WERI-Rb-1 (cell line): ENCODE results near the gene PLCXD1.
"Not testable (repeated sequence)": the region's sequence is repeated elsewhere in the genome, so short reads cannot be mapped to it uniquely, and the experiment has no call there.

Experiments
- DNase-seq: peaks from one replicate; pipeline ENCODE4 v3.0.0-alpha.2; 2020
- H3K27ac ChIP-seq: fragments of 250-450 bp; sonication (Bioruptor Pico); 2 replicates; pipeline ENCODE4 v1.5.1; 2020; ENCODE audit warnings: mild to moderate bottlenecking, moderate library complexity
- H3K27me3 ChIP-seq: fragments of 250-450 bp; sonication (Bioruptor Pico); 2 replicates; pipeline ENCODE4 v1.5.1; 2021; ENCODE audit warnings: mild to moderate bottlenecking, low read depth, moderate library complexity; ENCODE audit not compliant: insufficient read depth, severe bottlenecking
- H3K36me3 ChIP-seq: fragments of 250-450 bp; sonication (Bioruptor Pico); 2 replicates; pipeline ENCODE4 v1.5.1; 2020; ENCODE audit warnings: mild to moderate bottlenecking, moderate library complexity
- H3K4me3 ChIP-seq: 2 replicates; pipeline ENCODE4 v1.5.1; 2011; ENCODE audit warnings: low read depth, mild to moderate bottlenecking, control low read depth, low read length
- H3K9me3 ChIP-seq: fragments of 250-450 bp; sonication (Bioruptor Pico); 2 replicates; pipeline ENCODE4 v1.5.1; 2021; ENCODE audit warnings: mild to moderate bottlenecking, moderate library complexity; ENCODE audit not compliant: severe bottlenecking
- TF ChIP-seq, protein P1 (sequence below): IDR thresholded peaks from 2 replicates; pipeline ENCODE4 v1.5.1; 2011; ENCODE audit warnings: low read depth, mild to moderate bottlenecking, control low read depth, inconsistent platforms, low read length

PLCXD1 gene

DNA sequence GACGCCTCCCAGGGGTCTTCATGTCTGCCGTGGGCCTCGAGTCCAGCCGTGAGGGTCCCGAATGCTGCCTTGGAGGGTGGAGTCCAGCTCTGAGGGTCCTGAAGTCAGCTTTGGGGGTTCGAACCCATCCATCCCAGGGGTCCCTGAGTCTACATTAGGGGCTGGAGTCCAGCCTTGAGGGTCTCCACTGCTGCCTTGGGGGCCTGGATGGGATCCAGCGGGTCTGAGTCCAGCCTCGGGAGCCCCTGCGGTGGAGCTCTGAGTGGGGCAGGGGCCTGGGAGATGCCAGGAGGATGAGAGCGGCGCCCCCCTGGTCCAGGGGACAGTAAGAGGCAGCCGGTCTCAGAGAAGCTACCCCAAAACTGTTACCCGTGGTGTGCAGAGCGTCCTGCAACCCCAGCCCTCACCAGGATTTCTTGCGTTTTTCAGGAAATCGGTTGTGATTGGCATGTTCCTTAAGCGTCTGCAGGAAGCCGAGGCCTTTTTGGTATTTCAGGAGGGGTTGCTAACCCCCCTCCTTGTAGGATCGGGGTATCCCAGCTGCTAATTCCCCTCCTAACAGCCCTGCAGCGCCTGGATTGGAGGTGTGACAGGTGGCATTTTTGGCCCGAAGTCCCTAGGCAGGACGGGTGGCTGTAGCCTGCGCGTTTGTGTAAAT is 39.1 kb downstream of the PLCXD1 start:
- H3K9me3 ChIP-seq: no peaks in the 10 kb centered on the region
- no peak overlapping the region for H3K27ac ChIP-seq
- H3K4me3 ChIP-seq: peak overlapping the region; percentile 94
- TF ChIP-seq, protein P1, sequence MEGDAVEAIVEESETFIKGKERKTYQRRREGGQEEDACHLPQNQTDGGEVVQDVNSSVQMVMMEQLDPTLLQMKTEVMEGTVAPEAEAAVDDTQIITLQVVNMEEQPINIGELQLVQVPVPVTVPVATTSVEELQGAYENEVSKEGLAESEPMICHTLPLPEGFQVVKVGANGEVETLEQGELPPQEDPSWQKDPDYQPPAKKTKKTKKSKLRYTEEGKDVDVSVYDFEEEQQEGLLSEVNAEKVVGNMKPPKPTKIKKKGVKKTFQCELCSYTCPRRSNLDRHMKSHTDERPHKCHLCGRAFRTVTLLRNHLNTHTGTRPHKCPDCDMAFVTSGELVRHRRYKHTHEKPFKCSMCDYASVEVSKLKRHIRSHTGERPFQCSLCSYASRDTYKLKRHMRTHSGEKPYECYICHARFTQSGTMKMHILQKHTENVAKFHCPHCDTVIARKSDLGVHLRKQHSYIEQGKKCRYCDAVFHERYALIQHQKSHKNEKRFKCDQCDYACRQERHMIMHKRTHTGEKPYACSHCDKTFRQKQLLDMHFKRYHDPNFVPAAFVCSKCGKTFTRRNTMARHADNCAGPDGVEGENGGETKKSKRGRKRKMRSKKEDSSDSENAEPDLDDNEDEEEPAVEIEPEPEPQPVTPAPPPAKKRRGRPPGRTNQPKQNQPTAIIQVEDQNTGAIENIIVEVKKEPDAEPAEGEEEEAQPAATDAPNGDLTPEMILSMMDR: no peak
- peak; percentile 13 for DNase-seq
- H3K36me3 ChIP-seq: peaks cover 9% of the 10 kb centered on the region
- no peaks in the 10 kb centered on the region for H3K27me3 ChIP-seq

DNA sequence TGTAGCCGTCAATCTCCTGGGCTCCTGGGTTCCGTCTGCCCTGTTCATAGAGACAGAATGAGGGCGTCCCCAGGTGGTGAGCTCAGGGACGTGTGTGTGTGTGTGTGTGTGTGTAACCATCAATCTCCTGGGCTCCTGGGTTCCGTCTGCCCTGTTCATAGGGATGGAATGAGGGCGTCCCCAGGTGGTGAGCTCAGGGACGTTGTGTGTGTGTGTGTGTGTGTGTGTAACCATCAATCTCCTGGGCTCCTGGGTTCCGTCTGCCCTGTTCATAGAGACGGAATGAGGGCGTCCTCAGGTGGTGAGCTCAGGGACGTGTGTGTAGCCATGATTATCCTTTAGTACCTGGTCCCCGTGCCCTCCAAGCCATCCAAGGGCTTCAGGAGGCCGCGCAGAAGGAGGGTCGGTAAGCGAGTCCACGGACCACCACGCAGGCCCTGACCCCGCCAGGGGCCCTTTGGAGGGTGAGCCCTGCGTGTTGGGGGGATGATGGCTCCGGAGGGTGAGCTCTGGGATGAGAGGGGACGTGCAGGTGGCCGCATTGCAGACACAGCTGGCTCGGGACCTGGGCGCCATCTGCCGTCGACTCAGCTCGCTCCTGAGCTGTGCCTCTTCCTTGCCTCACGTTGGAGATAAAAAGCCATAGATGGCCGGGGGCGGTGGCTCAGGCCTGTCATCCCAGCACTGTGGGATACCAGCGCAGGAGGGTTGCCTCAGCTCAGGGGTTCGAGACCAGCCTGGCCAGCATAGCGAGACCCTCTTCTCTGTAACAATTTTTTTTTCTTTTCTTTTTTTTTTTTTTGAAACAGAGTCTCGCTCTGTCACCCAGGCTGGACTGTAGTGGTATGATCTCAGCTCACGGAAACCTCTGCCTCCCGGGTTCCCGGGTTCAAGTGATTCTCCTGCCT is 42.8 kb downstream of the PLCXD1 start:
- TF ChIP-seq, protein P1: peak; percentile 84
- Histone ChIP-seq H3K27ac (peak overlapping the region; percentile 40), H3K27me3 (no peaks in the 10 kb centered on the region), H3K9me3 (no peaks in the 10 kb centered on the region), H3K36me3 (no peaks in the 10 kb centered on the region), H3K4me3 (peak overlapping the region; percentile 34)
- peak; percentile 91 for DNase-seq

DNA sequence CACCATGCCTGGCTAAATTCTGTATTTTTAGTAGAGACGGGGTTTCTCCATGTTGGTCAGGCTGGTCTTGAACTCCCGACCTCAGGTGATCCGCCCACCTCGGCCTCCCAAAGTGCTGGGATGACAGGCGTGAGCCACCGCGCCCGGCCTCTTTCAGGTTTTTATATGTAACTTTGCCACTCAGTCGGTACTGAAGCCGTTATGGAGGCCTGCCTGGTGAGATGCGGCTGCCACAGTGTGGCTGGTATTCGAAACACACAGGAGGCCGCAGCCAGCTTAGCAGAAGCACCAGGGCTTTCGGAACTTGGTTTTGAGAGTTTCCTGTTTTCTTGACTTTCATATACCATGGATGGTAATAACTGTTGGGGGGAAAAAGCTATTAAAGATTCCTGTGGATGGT is 43.5 kb downstream of the PLCXD1 start:
- H3K36me3 ChIP-seq, H3K27ac ChIP-seq, H3K27me3 ChIP-seq, DNase-seq, H3K9me3 ChIP-seq, H3K4me3 ChIP-seq: not testable (repeated sequence)

DNA sequence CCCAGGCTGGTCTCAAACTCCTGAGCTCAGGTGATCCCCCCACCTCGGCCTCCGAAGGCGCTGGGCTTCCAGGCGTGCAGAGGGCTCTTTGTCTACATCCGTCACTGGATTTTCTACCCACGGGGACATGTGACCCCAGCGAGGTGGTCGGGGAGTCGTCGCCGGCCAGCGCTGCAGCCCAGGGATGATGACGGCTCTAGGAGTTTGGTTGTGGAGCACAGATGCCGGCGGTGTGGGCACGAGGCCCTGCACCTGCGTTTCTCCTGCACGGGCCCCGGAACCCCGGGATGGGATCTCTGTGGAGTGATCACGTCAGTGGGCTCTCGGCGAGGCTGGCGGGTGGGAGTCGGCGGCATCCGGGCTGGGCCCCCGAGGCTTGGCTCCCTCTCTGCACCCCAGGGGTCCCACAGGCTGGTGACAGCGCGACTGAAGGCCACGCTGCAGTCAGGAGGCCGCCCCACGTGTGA is 46.5 kb downstream of the PLCXD1 start:
- no peaks in the 10 kb centered on the region; the same call in 1 of the 2 replicates for H3K36me3 ChIP-seq
- TF ChIP-seq, protein P1: no peak
- DNase-seq: no peak
- no peaks in the 10 kb centered on the region for H3K9me3 ChIP-seq
- no peak overlapping the region for H3K27ac ChIP-seq
- H3K27me3 ChIP-seq: peaks cover 8% of the 10 kb centered on the region
- H3K4me3 ChIP-seq: no peak overlapping the region

DNA sequence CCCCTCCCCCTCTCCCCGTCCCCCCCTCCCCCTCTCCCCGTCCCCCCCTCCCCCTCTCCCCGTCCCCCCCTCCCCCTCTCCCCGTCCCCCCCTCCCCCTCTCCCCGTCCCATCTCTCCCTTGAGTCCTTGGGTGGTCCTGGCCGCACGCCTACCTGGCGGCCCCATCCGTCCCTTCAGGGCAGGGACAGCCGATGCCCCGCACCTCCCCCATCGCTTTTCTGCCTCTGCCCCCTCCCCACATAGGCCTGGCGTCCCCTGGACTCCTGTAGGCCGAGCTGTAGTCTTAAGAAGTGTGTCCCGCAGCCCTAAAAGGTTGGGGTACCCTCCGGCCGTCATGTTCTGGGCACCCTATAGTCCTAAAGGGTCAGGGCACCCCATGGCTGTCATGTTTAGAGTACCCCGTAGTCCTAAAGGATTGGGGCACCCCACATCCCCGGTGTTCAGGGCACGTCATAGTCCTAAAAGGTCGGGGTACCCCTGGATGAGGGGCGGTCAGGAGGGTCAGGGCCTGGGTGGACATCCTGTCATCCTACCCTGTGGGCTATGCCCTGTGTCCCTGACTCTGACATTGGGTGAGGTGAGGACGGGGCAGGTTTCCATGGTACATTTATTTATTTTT is 48.2 kb downstream of the PLCXD1 start:
- Histone ChIP-seq H3K27ac (no peak overlapping the region), H3K4me3 (no peak overlapping the region), H3K9me3 (no peaks in the 10 kb centered on the region), H3K27me3 (peaks cover 8% of the 10 kb centered on the region), H3K36me3 (peaks cover 5% of the 10 kb centered on the region; the same call in 1 of the 2 replicates)
- no peak for DNase-seq
- TF ChIP-seq, protein P1: no peak

DNA sequence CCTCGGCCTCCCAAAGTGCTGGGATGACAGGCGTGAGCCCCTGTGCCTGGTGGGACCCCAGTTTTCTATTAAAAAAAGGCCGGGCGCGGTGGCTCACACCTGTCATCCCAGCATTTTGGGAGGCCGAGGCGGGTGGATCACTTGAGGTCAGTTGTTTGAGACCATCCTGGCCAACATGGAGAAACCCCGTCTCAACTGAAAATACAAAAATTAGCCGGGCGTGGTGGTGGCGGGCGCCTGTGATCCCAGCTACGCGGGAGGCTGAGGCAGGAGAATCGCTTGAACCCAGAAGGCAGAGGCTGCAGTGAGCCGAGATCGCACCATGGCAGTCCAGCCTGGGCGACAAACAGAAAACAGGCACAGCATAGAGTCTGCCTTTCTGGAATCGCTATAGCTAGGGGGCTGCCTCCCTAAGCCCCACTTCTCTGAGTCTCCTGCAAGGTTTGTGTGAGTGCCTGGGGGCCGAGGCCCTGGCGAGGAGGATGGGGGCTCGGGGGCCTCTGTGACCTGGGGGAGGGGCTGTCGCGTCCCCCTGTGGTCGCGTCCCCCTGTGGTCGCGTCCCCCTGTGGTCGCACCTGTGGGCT is 49.1 kb downstream of the PLCXD1 start:
- not testable (repeated sequence) for H3K36me3 ChIP-seq, DNase-seq, H3K4me3 ChIP-seq, H3K27me3 ChIP-seq, H3K9me3 ChIP-seq, H3K27ac ChIP-seq
